Stimulated activated naive CD8-positive, alpha-beta T cell treated with anti-CD3 and anti-CD28 coated beads, Interleukin-15, Interleukin-2, amounts not matched to agents 100 U/mL and 50 U/mL, for 24 hours (primary cell): ENCODE results near the gene NDUFS6.

ENCODE experiments used
- ATAC-seq: fragments of 150-1000 bp; cut with Tn5 transposase; one replicate; pipeline ENCODE4 v1.10.0; 2021
- DNase-seq: peaks from one replicate; pipeline ENCODE4 v3.0.0; 2021

NDUFS6 gene

GRCh38 chr5:1765141-1765879, 35.9 kb upstream of the NDUFS6 start:
- no peak for ATAC-seq

GRCh38 chr5:1765880-1766235, 35.3 kb upstream of the NDUFS6 start:
- DNase-seq, result no peak
- ATAC-seq, result no peak

More at GRCh38 chr5:1765141-1765879, 35.9 kb upstream of the NDUFS6 start:
- DNase-seq, result no peak

GRCh38 chr5:1767524-1768282, 33.5 kb upstream of the NDUFS6 start:
- no peak for DNase-seq
- no peak for ATAC-seq

- no peak for ATAC-seq
- no peak for DNase-seq
These were observed 32.8 kb upstream of the NDUFS6 start for GRCh38 chr5:1768283-1769000.

GRCh38 chr5:1769017-1769640, 32.1 kb upstream of the NDUFS6 start:
- no peak for ATAC-seq
- DNase-seq, result no peak

- DNase-seq (no peak), ATAC-seq (no peak)
These were observed 31.3 kb upstream of the NDUFS6 start for GRCh38 chr5:1769752-1770442.

GRCh38 chr5:1770443-1770802, 30.8 kb upstream of the NDUFS6 start:
- no peak for ATAC-seq

GRCh38 chr5:1771149-1772065, 29.8 kb upstream of the NDUFS6 start:
- DNase-seq (no peak), ATAC-seq (no peak)

More at GRCh38 chr5:1770443-1770802, 30.8 kb upstream of the NDUFS6 start:
- no peak for DNase-seq

GRCh38 chr5:1772634-1773033, 28.6 kb upstream of the NDUFS6 start:
- DNase-seq (no peak), ATAC-seq (no peak)

GRCh38 chr5:1776831-1777230, 24.4 kb upstream of the NDUFS6 start:
- ATAC-seq, result no peak
- no peak for DNase-seq

- ATAC-seq (peak; percentile 21), DNase-seq (no peak)
These were observed 23.7 kb upstream of the NDUFS6 start for GRCh38 chr5:1777281-1778137.

- DNase-seq (no peak), ATAC-seq (no peak)
These were observed 22.8 kb upstream of the NDUFS6 start for GRCh38 chr5:1778138-1779020.

- ATAC-seq (no peak), DNase-seq (no peak)
These were observed 22.1 kb upstream of the NDUFS6 start for GRCh38 chr5:1779021-1779680.

- no peak for DNase-seq
- no peak for ATAC-seq
These were observed 21.2 kb upstream of the NDUFS6 start for GRCh38 chr5:1779782-1780613.

- no peak for ATAC-seq
- no peak for DNase-seq
These were observed 20.6 kb upstream of the NDUFS6 start for GRCh38 chr5:1780614-1780930.

GRCh38 chr5:1781107-1781506, 20.1 kb upstream of the NDUFS6 start:
- ATAC-seq (no peak), DNase-seq (no peak)

GRCh38 chr5:1781726-1782384, 19.4 kb upstream of the NDUFS6 start:
- DNase-seq (no peak), ATAC-seq (no peak)
